SU-DHL-6 (cell line): Measurements from ENCODE around the gene TMED7.

ENCODE experiments used
- H2AFZ ChIP-seq: fragments of 200-600 bp; sonication (generic); 2 replicates; pipeline ENCODE4 v1.6.1; 2014; ENCODE audit warnings: low read depth, mild to moderate bottlenecking, moderate library complexity, mixed read lengths, antibody characterized with exemption, low read length; ENCODE audit not compliant: severe bottlenecking
- H3F3A ChIP-seq: fragments of 200-600 bp; shearing (Covaris generic); 2 replicates; pipeline ENCODE4 v1.6.0; 2016; ENCODE audit warnings: antibody characterized with exemption, mild to moderate bottlenecking; ENCODE audit not compliant: insufficient read depth
- H3K27ac ChIP-seq: fragments of 200-600 bp; sonication (generic); 2 replicates; pipeline ENCODE4 v1.5.1; 2016; ENCODE audit warnings: low read depth, mild to moderate bottlenecking, low read length, moderate library complexity, mixed read lengths
- H3K27me3 ChIP-seq: fragments of 200-600 bp; sonication (generic), shearing (Covaris generic); 2 replicates; pipeline ENCODE4 v1.6.0; 2014; ENCODE audit warnings: mild to moderate bottlenecking, low read length
- H3K36me3 ChIP-seq: fragments of 200-600 bp; sonication (generic); 2 replicates; pipeline ENCODE4 v1.6.1; 2014; ENCODE audit warnings: mild to moderate bottlenecking, low read length, mixed read lengths
- H3K4me2 ChIP-seq: fragments of 300-600, 200-600 bp; shearing (Covaris generic), sonication (generic); 2 replicates; pipeline ENCODE4 v1.6.0; 2014; ENCODE audit warnings: low read length, low read depth, mild to moderate bottlenecking; ENCODE audit not compliant: poor library complexity, severe bottlenecking
- H3K4me3 ChIP-seq: fragments of 200-600 bp; sonication (generic); 2 replicates; pipeline ENCODE4 v1.5.1; 2014; ENCODE audit warnings: antibody characterized with exemption, low read length, mild to moderate bottlenecking, mixed read lengths; ENCODE audit not compliant: insufficient read depth, poor library complexity, severe bottlenecking
- H3K79me2 ChIP-seq: fragments of 200-600 bp; sonication (generic); 2 replicates; pipeline ENCODE4 v1.6.1; 2014; ENCODE audit warnings: mild to moderate bottlenecking, low read length, moderate library complexity; ENCODE audit not compliant: insufficient read depth
- H3K9ac ChIP-seq: fragments of 200-600 bp; sonication (generic); 2 replicates; pipeline ENCODE4 v1.7.0; 2014; ENCODE audit warnings: mild to moderate bottlenecking, low read length
- H3K9me2 ChIP-seq: fragments of 200-600 bp; sonication (generic); replicated peaks from 2 replicates; pipeline ENCODE4 v1.6.1; 2014; ENCODE audit warnings: low read length; ENCODE audit not compliant: insufficient read depth
- H3K9me3 ChIP-seq: fragments of 200-600 bp; sonication (generic); 2 replicates; pipeline ENCODE4 v1.6.1; 2014; ENCODE audit warnings: low read length, mixed read lengths; ENCODE audit not compliant: insufficient read depth
- H4K20me1 ChIP-seq: fragments of 200-600 bp; sonication (generic); 2 replicates; pipeline ENCODE4 v1.6.1; 2014; ENCODE audit warnings: low read depth, mild to moderate bottlenecking, antibody characterized with exemption, low read length, moderate library complexity, mixed read lengths
- CTCF ChIP-seq: fragments of 200-600 bp; sonication (generic); IDR thresholded peaks from one replicate; pipeline ENCODE4 v1.5.1; 2017; ENCODE audit warnings: antibody characterized with exemption, mild to moderate bottlenecking, low read length, moderate library complexity; ENCODE audit not compliant: insufficient read depth, poor library complexity, severe bottlenecking
- EZH2phosphoT487 ChIP-seq: fragments of 200-600 bp; sonication (generic), shearing (Covaris generic); conservative IDR thresholded peaks from 2 replicates; pipeline ENCODE4 v1.6.1; 2018; ENCODE audit warnings: mild to moderate bottlenecking, antibody characterized with exemption, low read length, moderate library complexity, mixed read lengths

The TMED7 gene

GRCh38 chr5:115600766-115601165 is 25.1 kb downstream of the TMED7 start:
- Histone ChIP-seq H4K20me1 (no peaks in the 10 kb centered on the region), H3K4me3 (no peak overlapping the region)

GRCh38 chr5:115599924-115600323 is 25.9 kb downstream of the TMED7 start:
- no peak overlapping the region for H3K27ac ChIP-seq
- H3K36me3 ChIP-seq, result no peaks in the 10 kb centered on the region
- no peaks in the 10 kb centered on the region for H4K20me1 ChIP-seq
- no peak overlapping the region for H2AFZ ChIP-seq
- TF ChIP-seq EZH2phosphoT487, result no peak
- TF ChIP-seq CTCF, result no peak
- no peak overlapping the region for H3K4me2 ChIP-seq
- no peaks in the 10 kb centered on the region for H3K27me3 ChIP-seq
- H3F3A ChIP-seq, result peaks cover 11% of the 10 kb centered on the region; the same call in 1 of the 2 replicates
- no peak overlapping the region for H3K4me3 ChIP-seq
- no peaks in the 10 kb centered on the region for H3K9me3 ChIP-seq
- no peaks in the 10 kb centered on the region for H3K9me2 ChIP-seq
- no peaks in the 10 kb centered on the region for H3K79me2 ChIP-seq
- no peak overlapping the region for H3K9ac ChIP-seq

More at GRCh38 chr5:115600766-115601165, 25.1 kb downstream of the TMED7 start:
- Histone ChIP-seq H3K9ac (no peak overlapping the region), H2AFZ (no peak overlapping the region), H3K79me2 (no peaks in the 10 kb centered on the region), H3K9me2 (no peaks in the 10 kb centered on the region), H3F3A (peaks cover 11% of the 10 kb centered on the region; the same call in 1 of the 2 replicates), H3K27ac (no peak overlapping the region), H3K36me3 (no peaks in the 10 kb centered on the region), H3K4me2 (peak overlapping the region; percentile 65), H3K9me3 (no peaks in the 10 kb centered on the region), H3K27me3 (no peaks in the 10 kb centered on the region)
- no peak for TF ChIP-seq CTCF
- no peak for TF ChIP-seq EZH2phosphoT487

- Histone ChIP-seq H3K9me2 (no peaks in the 10 kb centered on the region), H4K20me1 (no peaks in the 10 kb centered on the region), H3K4me2 (no peak overlapping the region), H2AFZ (no peak overlapping the region), H3K4me3 (no peak overlapping the region), H3K9me3 (no peaks in the 10 kb centered on the region), H3K27me3 (no peaks in the 10 kb centered on the region), H3K27ac (no peak overlapping the region), H3K36me3 (no peaks in the 10 kb centered on the region), H3F3A (peaks cover 11% of the 10 kb centered on the region; the same call in 1 of the 2 replicates), H3K79me2 (no peaks in the 10 kb centered on the region), H3K9ac (no peak overlapping the region)
- TF ChIP-seq EZH2phosphoT487 (no peak), CTCF (no peak)
Measured at GRCh38 chr5:115599502-115599901, 26.3 kb downstream of the TMED7 start.
